ENCODE data around the gene LRPAP1. TPM values are rescaled to one million over a fixed set of nuclear protein-coding genes. Genes with fewer than 3 reads are reported as not detected.
"Not testable (repeated sequence)": the region's sequence is repeated elsewhere in the genome, so short reads cannot be mapped to it uniquely, and the experiment has no call there.

The LRPAP1 gene
- polyA plus RNA-seq, 1 donor from 2014 or later = 138 TPM

- H3K4me1 Mint-ChIP-seq = no peaks in the 10 kb centered on the region
- no peaks in the 10 kb centered on the region for H3K9me3 Mint-ChIP-seq
- H3K4me3 Mint-ChIP-seq = no peak overlapping the region
- peaks cover 17% of the 10 kb centered on the region for H3K27me3 Mint-ChIP-seq
- no peaks in the 10 kb centered on the region for H3K36me3 Mint-ChIP-seq
- H3K27ac Mint-ChIP-seq = no peak overlapping the region
Measured at GRCh38 chr4:3465698-3466671, 66.2 kb downstream of the LRPAP1 start.

- Mint-ChIP-seq H3K9me3 (peaks cover 0 to 2% (median 1%) of the 10 kb centered on the region in 3 donors), H3K4me1 (no peaks in the 10 kb centered on the region), H3K4me3 (no peak overlapping the region), H3K36me3 (no peaks in the 10 kb centered on the region), H3K27me3 (peaks cover 21% of the 10 kb centered on the region), H3K27ac (peak overlapping the region in 1 of 3 donors; percentile 69)
Measured at GRCh38 chr4:3464911-3465697, 67.1 kb downstream of the LRPAP1 start.

- H3K4me3 Mint-ChIP-seq = peak overlapping the region in 2 of 4 donors; percentile 63 to 78
- no peaks in the 10 kb centered on the region for H3K36me3 Mint-ChIP-seq
- no peak overlapping the region for H3K27ac Mint-ChIP-seq
- H3K4me1 Mint-ChIP-seq = no peaks in the 10 kb centered on the region
- peaks cover 0 to 4% (median 2%) of the 10 kb centered on the region in 3 donors for H3K9me3 Mint-ChIP-seq
- peaks cover 21% of the 10 kb centered on the region for H3K27me3 Mint-ChIP-seq
Measured at GRCh38 chr4:3464349-3464905, 67.8 kb downstream of the LRPAP1 start.

GRCh38 chr4:3463556-3464348 lies 68.5 kb downstream of the LRPAP1 start:
- Mint-ChIP-seq H3K9me3 (peaks cover 0 to 4% (median 2%) of the 10 kb centered on the region in 3 donors), H3K4me1 (no peaks in the 10 kb centered on the region), H3K27me3 (peaks cover 21% of the 10 kb centered on the region), H3K4me3 (no peak overlapping the region), H3K36me3 (no peaks in the 10 kb centered on the region), H3K27ac (no peak overlapping the region)

- Mint-ChIP-seq H3K27me3 (peaks cover 21% of the 10 kb centered on the region), H3K4me1 (no peaks in the 10 kb centered on the region), H3K4me3 (peak within 1 kb of the TSS in 3 of 4 donors; percentile 61 to 86 (median 63)), H3K9me3 (peaks cover 0 to 4% (median 2%) of the 10 kb centered on the region in 3 donors), H3K27ac (no peak within 1 kb of the TSS), H3K36me3 (no peaks in the 10 kb centered on the region)
Measured at GRCh38 chr4:3462790-3463415, 69.3 kb downstream of the LRPAP1 start, which contains the start of gene DOK7. DOK7 (plus strand) TSS chr4:3463306; CDS start chr4:3463376, 70 bp downstream.

GRCh38 chr4:3462321-3462789 lies 69.9 kb downstream of the LRPAP1 start:
- Mint-ChIP-seq H3K36me3 (no peaks in the 10 kb centered on the region), H3K4me1 (no peaks in the 10 kb centered on the region), H3K27ac (no peak overlapping the region), H3K27me3 (peaks cover 21% of the 10 kb centered on the region), H3K4me3 (peak overlapping the region in 3 of 4 donors; percentile 61 to 86 (median 63)), H3K9me3 (peaks cover 0 to 4% (median 2%) of the 10 kb centered on the region in 3 donors)

- H3K4me3 Mint-ChIP-seq = peak overlapping the region in 2 of 4 donors; percentile 44 to 45
- peaks cover 1% of the 10 kb centered on the region for H3K36me3 Mint-ChIP-seq
- peaks cover 0 to 4% (median 2%) of the 10 kb centered on the region in 3 donors for H3K9me3 Mint-ChIP-seq
- H3K4me1 Mint-ChIP-seq = no peaks in the 10 kb centered on the region
- H3K27me3 Mint-ChIP-seq = peaks cover 21% of the 10 kb centered on the region
- H3K27ac Mint-ChIP-seq = no peak overlapping the region
Measured at GRCh38 chr4:3461515-3462291, 70.5 kb downstream of the LRPAP1 start.

GRCh38 chr4:3460926-3461325 lies 71.3 kb downstream of the LRPAP1 start:
- Mint-ChIP-seq H3K36me3 (peaks cover 3% of the 10 kb centered on the region), H3K27me3 (peaks cover 21% of the 10 kb centered on the region), H3K27ac (no peak overlapping the region), H3K4me3 (peak overlapping the region in 1 of 4 donors; percentile 39), H3K4me1 (no peaks in the 10 kb centered on the region), H3K9me3 (peaks cover 0 to 4% (median 2%) of the 10 kb centered on the region in 3 donors)

- peaks cover 2 to 20% (median 5%) of the 10 kb centered on the region in 3 donors for H3K9me3 Mint-ChIP-seq
- H3K4me3 Mint-ChIP-seq, H3K36me3 Mint-ChIP-seq, H3K4me1 Mint-ChIP-seq, H3K27ac Mint-ChIP-seq: not testable (repeated sequence)
- peaks cover 18% of the 10 kb centered on the region for H3K27me3 Mint-ChIP-seq
Measured at GRCh38 chr4:3459156-3459555, 73.1 kb downstream of the LRPAP1 start.

- Mint-ChIP-seq H3K27ac (no peak overlapping the region), H3K27me3 (peaks cover 18% of the 10 kb centered on the region), H3K4me3 (peak overlapping the region in 1 of 4 donors; percentile 35), H3K4me1 (no peaks in the 10 kb centered on the region), H3K9me3 (peaks cover 2 to 22% (median 5%) of the 10 kb centered on the region in 3 donors), H3K36me3 (peaks cover 3% of the 10 kb centered on the region)
Measured at GRCh38 chr4:3458371-3458770, 73.9 kb downstream of the LRPAP1 start.

- not testable (repeated sequence) for H3K27ac Mint-ChIP-seq, H3K4me3 Mint-ChIP-seq, H3K27me3 Mint-ChIP-seq, H3K36me3 Mint-ChIP-seq, H3K4me1 Mint-ChIP-seq
- peaks cover 2 to 22% (median 5%) of the 10 kb centered on the region in 3 donors for H3K9me3 Mint-ChIP-seq
Measured at GRCh38 chr4:3455596-3455995, 76.6 kb downstream of the LRPAP1 start.

Measured in IgD-negative memory B cell (primary cell).